HPDE6-E6E7 (cell line): ENCODE results near the gene LCMT1.

Source experiments
- DNase-seq: peaks from one replicate; pipeline ENCODE4 v3.0.0; 2011; ENCODE audit warnings: missing footprints; ENCODE audit errors: extremely low spot score

The LCMT1 gene

DNA sequence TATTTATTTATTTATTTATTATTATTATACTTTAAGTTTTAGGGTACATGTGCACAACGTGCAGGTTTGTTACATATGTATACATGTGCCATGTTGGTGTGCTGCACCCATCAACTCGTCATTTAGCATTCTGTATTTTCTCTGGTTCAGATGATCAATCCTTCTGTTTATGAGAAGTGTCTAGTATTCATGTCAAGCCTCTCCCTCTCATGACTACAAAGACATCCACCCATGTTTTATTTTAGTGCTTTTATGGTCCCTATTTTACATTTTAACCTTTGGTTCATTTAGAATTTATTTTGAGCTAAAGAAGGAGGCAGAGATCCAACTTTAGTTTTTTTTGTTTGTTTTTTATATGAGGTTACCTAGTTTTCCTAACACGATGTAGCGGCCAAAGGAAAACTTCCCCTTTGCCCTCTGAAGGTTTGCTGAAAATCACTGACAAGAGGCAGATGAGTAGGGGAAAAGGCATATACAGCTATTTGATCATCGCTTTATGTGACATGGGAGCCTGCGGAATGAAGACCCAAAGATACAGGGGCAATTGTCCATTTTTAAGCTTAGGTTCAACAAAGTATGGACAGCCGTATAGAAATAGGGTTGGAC is 82.8 kb downstream of the LCMT1 start:
- no peak for DNase-seq

DNA sequence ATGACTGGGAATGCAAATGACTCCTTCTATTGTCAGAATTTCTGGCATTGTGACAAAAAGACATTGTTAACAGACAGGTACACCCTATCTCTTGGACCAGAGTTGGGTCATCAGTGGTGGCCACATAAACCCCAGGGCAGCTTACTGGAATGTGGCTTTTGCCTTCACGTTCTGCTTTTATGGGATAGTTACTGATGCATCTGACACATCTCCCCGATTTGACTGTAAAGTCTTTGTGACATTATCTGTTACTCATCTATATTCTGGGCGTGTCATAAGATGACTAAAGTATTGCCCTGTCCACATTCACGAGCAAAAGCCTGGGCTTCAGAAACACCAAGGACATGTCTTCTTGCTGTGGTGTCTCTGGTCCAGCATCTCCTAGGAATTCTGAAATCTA is 86.5 kb downstream of the LCMT1 start:
- no peak for DNase-seq

DNA sequence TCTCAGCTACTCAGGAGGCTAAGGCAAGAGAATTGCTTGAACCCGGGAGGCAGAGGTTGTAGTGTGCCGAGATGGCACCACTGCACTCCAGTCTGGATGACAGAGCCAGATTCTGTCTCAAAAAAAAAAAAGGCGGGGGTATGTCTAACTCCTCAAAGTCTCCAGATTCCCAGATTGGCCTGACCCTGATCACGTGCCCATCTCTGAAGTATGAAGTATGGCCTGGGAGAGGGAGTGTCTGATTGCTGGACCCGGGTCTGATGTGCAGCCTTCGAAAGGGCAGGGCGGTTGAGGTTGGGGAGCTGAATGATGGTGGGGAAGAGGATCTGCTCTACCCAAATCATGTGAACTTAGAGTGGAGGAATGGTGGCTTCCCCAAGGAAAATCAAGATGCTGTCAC is 87.9 kb downstream of the LCMT1 start:
- no peak for DNase-seq

DNA sequence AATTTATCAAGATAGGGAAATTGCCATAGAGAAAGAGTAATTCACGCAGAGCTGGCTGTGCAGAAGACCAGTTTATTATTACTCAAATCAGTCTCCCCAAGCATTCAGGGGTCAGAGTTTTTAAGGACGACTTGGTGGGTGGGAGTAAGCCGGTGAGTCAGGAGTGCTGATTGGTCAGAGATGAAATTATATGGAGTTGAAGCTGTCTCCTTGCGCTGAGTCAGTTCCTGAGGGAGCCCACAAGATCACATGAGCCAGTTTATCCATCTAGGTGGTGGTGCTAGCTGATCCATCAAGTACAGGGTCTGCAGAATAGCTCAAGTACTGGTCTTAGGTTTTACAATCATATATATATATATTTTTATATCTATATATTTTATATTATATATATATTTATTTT is 99.2 kb downstream of the LCMT1 start:
- DNase-seq, result no peak

DNA sequence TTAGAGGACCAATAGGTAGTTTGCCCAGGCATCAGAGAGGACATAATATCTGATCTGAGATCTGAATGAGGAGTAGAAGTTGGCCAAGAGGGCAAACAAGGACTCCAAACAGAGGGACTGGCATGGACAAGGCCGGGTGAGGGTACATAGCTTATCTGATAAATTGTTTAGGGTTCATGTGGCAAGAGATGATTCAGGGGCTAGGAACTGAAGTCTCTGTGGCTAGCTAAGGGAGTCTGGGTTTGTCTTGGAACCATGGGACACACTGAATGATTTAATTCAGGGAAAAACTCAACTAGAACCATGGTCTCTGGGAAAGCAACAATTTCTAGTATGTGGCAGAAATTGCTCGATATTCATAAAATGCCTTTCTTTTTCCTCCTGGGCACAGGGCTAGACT is 101.1 kb downstream of the LCMT1 start:
- no peak for DNase-seq

DNA sequence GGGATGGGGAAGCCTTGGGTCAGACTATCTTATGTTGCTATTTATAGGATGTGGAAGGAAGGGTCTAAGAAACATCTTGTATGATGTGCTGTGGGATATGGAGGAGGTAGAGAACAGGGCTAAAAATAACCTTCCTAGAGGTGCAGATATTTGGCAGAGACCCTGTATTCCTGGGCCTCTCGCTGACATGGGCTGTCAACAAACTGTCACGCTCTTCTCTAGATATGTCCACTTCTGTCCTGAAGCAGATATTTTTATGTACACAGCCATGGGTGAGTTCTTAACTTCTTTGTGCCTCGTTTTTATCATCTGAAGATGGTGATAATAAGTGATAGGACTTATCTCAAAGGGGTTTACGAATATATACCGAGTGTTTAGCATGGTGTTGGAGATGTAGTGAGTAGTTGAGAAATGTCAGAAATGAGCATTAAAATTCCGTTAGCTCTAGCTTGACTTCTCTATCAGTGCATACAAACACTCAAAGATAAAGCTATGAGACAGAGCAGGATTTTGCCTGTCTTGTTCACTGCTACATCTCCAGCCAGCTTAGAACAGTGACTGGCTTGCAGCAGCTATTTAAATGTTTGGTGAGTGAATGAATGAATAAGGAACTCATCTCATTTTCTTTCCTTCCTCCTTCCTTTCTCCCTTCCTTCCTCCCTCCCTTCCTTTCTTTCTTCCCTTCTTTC is 102.3 kb downstream of the LCMT1 start:
- no peak for DNase-seq

DNA sequence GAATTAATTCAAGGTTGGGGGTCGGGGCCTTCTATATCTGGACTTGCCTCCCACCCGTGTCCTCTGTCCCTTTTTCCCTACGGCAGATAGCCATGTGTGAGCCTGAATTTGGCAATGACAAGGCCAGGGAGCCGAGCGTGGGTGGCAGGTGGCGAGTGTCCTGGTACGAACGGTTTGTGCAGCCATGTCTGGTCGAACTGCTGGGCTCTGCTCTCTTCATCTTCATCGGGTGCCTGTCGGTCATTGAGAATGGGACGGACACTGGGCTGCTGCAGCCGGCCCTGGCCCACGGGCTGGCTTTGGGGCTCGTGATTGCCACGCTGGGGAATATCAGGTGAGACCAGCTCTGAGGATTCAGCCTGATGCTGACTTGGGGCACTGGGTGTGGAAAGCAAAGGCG is 105.6 kb downstream of the LCMT1 start:
- no peak for DNase-seq

DNA sequence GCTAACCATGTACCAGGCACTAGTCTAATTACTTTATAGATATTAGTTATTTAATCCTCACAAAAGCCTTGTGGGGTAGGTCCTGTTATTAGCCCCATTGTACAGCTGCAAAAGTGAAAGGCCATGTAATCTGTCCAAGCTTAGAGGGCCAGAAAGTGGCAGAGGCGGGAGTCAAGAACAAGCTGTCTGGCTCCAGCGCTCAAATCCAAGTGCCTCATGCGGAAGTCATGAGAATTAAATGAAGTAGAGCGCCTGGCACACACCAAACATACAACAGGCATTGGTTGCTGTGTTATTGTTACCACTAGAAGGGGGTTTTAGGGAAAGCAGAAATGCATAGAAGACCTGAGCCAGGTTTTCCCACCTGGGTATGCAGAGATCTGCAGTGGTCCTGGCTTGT is 106.4 kb downstream of the LCMT1 start:
- DNase-seq, result no peak

DNA sequence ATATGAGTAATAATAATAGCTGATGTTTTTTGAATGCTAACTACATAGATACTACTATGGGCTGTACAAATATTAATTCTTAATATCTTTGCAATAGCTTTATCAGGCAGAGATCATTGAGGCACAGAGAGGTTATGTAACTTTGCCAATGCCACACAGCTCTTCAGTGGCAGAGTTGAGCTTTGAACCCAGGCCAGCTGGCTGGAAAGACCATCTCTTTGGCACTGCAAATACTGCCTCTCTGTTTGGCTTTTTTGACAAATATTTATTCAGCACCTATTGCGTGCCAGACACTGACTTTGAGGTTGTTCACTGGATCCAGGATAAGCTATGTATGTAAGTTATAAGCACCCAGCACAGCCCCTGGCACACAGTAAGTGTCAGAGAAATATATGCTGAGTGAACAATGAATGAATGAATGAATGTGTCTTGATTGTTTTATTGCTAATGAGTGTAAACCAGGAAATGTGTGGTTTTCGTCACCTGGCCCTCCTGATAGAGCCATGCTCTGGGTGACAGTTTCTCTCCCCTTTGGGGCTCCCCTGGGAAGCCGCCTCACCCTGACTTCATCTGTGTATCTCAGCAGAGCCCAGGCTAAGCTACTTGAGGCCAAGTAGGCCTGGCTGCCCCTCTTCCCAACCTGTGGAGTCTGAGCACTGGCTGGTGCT is 107.7 kb downstream of the LCMT1 start:
- DNase-seq, result no peak

DNA sequence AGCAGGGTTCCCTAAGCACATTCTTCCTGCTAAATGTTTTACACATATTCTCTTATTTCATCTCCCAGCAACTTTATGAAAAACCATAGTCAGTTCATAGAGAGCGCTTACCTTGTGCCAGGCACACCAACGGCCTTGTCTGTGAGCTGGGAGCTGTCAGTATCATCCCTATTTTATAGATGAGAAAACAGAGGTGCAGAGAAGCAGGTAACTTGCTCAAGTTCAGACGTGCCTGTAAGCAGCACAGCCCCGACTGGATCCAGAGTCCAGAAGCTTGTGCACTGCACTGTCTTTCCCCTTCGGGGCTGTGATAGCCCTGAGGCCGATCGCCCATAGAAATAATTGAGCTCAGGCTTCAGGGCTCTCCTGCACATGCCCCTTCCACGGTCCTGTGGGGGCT is 111.4 kb downstream of the LCMT1 start:
- no peak for DNase-seq

DNA sequence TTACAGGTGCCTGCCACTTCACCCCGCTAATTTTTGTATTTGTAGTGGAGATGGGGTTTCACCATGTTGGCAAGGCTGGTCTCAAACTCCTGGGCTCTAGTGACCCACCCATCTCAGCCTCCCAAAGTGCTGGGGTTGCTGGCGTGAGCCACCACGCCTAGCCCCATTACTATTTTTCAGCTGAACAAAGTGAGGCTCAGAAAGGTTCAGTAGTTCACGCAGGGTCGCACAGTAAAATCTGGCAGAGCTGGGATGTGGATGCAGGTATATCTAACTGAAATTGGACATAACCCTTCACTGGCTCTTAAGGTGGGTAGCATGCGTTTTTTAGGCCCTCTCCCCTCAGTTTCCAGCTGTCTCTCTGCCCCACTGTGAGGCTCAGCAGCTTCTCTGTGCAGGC is 112.4 kb downstream of the LCMT1 start:
- DNase-seq, result no peak

DNA sequence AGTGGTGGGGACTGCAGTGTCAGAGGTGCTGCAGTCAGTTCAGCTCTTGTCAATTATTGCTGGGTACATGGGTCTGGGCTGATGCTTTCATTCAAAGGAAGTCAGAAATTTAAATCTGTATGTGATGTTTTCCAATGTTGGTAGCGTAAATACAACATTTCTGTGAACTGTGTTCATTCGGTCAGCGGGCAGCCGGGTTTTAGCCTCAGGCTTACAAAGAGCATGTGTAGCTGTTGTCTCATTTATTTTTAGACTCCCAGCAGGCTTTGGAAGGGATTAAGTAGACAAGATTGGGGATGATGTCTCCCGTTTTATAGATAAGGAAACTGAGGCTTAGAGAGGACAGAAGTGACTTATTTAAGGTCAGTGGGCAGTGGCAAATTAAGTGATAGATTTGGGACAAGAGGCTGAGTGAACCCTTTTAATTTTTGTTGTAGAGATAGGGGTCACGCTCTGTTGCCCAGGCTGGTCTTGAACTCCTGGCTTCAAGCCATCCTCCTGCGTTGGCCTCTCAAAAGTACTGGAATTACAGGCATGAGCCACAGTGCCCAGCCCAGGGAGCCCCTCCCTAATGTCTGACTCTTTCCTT is 113.3 kb downstream of the LCMT1 start:
- no peak for DNase-seq
